Kidney glomerular epithelial cell (primary cell): ENCODE results near the gene ZNF286A.
"Not testable (repeated sequence)": the region's sequence is repeated elsewhere in the genome, so short reads cannot be mapped to it uniquely, and the experiment has no call there.

ENCODE experiments used
- DNase-seq: peaks from one replicate; lab custom pipeline; 2025; lab: John Stamatoyannopoulos, UW

The ZNF286A gene

DNA sequence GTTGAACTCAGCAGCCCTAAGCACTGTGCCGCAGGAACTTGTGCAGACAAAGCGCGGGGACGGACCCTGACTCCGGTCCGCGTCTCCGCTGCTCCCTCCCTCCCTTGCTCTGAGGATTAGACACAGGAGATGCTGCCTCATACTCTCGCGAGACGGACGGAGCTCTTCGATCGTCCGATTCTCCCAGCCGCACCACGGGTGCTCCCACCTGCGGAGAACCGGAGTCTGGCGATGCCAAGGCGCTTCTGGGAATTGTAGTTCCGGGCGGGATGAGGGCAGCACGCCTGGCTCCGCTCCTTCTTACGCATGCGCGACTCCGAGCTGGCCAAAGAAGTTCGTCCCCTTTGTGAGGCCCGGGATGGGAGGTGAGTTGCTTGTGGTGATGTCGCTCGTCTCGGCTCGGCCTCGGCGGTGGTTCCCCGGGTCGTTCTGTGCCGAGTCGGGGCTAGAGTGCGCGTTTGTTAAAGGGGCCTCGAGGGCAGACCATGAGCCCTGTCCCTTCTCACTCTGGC lies at the start of gene ZNF286A:
TSS of gene ZNF286A (plus strand) at position 340 of the 512 bp plus-strand sequence. CDS start 578 bp downstream, outside the sequence.
- DNase-seq = peak; percentile 97

DNA sequence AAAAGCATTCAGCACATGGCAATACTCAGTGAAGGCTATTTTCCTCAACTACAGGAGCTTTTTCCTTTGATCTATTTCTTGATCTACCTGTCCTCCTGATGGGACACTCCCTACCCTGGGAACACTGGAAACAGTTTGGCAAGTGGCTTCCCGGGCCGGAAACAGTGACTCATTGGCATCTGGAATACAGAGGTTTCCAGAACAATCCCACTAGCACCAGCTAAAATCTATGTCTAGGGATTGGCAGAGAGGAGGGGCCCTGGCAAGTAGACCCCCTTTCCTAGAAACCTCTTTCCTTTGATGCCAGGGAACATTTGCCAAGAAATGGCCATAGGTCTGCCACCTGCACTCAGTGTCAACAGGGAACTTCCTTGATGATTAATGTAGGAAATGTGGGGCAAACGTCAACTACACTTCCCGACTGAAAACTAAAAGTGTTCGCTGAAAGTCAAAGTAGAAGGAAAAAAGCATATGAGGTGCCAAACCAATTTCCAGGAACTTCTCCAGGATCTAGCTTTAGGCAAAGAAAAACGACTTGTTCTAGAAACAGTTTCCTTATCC lies 49.6 kb upstream of the ZNF286A start:
- no peak for DNase-seq

- no peak for DNase-seq
Observed at GRCh38 chr17:15650741-15651582, 48.6 kb upstream of the ZNF286A start.

DNA sequence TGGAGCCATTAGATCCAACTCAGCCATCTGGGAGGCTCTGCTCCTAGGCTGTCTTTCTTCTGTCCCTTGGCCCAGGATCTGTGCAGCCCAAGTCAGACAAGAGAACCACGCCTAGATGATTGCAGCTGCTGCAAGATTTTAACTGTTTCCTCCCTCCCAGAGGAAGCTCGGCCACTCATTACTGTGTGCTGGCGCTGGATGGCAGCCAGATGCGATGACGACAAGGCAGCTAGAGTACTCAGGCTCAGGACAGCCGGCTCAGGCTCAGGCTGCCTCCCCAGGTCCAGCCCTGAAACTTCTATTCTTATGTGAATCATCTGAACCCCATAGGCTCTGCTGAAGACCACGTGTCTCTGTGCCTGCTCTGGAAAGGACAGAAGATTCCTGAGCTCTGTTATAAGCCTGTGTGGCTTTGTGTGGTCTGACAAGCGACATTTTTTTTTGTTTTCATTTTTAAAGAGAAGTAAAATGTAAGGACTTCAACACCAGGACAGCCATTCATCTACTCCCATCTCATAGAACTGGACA lies 47.9 kb upstream of the ZNF286A start:
- peak; percentile 95 for DNase-seq

DNA sequence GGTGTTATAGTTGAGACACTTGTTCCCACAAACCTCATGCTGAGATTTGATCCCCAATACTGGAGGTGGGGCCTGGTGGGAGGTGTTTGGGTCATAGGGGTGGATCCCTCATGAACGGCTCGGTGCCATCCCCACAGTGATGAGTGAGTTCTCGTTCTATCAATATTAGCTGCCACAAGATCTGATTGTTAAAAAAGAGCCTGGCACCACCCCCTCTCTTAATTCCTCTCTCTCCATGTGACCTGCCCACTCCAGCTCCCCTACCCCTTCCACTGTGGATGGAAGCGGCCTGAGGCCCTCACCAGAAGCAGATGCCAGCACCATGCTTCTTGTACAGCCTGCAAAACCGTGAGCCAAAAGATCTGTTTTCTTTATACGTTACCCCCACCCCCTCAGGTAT lies 46.6 kb upstream of the ZNF286A start:
- DNase-seq = no peak

DNA sequence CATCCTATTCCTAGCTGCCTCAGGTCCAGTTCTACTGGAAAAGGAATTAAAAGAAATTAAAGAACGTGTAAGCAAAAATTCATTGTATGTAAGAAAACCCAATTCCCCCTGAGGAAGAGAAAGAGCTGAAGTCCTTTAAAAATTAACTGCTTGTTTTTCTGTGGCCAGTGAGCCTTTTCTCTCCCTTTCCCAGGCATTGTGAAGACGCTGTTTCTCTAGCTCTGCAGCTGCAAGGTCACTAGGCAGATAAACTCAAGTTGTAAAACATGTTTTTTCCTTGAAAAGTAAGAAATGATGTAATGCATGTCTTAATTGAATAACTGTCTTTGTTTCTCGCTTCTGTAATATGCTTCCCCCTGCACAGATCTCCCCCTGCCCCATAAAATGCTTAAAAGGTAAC lies 45.2 kb upstream of the ZNF286A start:
- peak; percentile 41 for DNase-seq

DNA sequence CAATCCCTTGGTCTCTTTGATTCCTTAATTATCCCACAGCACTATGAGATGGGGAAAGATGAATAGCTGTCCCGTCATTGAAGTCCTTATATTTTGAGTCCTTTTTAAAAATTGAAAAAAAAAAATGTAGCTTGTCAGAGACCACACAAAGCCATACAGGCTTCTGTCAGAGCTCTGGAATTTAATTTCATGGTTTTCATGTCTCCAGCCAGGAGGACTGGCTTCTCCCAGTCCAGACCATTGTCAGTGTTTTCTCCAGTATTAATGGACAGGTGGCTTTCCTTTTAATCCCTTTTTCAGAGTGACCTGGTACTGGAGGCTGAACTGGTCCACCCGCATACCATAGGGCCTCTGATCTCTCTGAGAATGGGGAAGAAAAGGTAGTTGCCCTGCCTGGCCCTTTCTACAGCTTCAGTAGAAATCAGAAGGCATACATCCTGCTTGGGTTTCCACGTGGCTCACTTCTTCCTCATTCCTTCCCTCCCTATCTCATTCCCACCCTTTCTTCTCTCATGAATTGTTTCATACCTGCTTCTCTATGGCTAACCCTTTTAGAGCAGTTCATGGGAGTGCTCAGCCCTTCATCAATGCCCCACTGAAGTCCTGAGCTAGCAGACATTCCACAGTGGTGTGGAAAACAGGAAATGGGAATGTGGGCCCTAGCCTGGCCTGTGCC lies 44.5 kb upstream of the ZNF286A start:
- DNase-seq = peak; percentile 65

- DNase-seq = peak; percentile 27
Observed at GRCh38 chr17:15657868-15658267, 41.7 kb upstream of the ZNF286A start.

- peak; percentile 28 for DNase-seq
Observed at GRCh38 chr17:15658296-15658695, 41.3 kb upstream of the ZNF286A start.

DNA sequence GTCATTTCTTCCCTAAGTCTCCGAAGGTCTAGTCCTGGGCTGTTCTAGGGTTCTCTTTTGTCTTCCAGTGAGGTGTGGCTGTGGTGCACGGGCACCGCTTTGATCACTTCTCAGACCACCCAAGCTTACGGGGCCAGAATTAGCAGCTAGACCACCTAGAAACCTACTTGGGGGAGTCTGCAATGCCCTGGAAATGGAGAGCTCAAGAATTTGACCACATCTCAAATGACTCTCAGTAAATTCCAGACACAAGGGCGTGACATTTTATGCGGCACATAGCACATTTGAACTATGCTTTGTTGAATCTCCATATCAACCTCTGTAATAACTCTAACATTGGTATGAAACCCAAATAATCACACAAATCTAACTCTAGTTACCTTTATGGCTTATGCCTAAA lies 40.3 kb upstream of the ZNF286A start:
- DNase-seq = no peak

- DNase-seq = peak; percentile 69
Observed at GRCh38 chr17:15659663-15660062, 39.9 kb upstream of the ZNF286A start.

DNA sequence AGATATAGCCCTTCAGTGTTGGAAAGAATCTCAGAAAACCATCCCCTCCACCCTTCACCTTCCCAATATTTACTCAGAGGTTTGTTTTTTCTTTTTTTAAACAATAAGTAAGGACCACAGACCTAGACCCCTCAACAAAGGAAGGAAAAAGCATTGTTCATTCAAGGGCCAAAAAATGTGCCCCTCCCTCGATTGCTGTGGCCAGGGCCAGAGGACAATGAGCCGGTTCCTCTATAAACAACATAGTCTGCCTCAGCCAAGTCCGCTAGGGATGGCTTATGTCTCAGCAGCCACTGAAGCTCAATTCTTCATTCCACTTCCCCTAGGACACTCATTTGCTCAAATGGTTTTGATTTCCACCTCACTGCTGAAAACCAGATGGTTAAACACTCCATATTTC lies 39.5 kb upstream of the ZNF286A start:
- DNase-seq = no peak

- no peak for DNase-seq
Observed at GRCh38 chr17:15662681-15663080, 36.9 kb upstream of the ZNF286A start.

- no peak for DNase-seq
Observed at GRCh38 chr17:15663176-15663575, 36.4 kb upstream of the ZNF286A start.

- DNase-seq = no peak
Observed at GRCh38 chr17:15663691-15664090, 35.9 kb upstream of the ZNF286A start.

GRCh38 chr17:15669526-15669925 lies 30.0 kb upstream of the ZNF286A start:
- not testable (repeated sequence) for DNase-seq

DNA sequence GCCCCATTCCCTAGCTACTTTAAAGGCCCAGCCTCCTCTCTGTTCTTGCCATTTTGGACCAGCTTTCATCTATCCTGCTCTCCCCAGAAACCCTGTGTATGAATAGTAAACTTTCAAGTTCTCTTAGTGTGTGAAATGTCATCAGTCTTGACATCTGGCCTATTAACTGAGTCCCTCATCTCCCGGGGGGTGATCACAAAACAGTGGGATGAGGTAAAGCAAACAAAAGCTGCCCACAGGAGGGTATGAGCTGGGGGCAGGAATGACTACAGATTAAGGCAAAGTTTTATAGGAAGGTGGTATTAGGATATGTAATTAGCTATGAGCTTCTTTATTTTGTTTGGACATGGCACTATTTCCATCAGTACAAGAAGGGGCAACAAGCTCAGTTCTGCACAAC lies 24.9 kb upstream of the ZNF286A start:
- DNase-seq = not testable (repeated sequence)

DNA sequence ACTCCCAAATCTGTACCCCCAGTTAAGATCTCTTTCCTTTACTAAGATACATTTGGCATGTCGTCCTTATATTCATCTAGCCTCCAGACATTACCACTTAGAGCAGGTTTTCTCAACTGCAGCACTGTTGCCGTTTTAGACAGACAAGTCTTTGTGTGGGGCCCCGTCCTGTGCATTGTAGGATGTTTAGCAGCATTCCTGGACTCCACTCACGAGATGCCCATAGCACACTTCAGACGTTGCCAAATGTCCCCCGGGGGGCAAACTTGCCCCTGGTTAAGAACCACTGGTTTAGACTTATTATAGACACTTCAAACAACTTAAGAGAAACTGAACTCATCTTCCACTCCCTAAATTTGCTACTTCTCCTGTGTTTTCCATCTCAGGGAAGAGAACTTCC lies 23.6 kb upstream of the ZNF286A start:
- not testable (repeated sequence) for DNase-seq

DNA sequence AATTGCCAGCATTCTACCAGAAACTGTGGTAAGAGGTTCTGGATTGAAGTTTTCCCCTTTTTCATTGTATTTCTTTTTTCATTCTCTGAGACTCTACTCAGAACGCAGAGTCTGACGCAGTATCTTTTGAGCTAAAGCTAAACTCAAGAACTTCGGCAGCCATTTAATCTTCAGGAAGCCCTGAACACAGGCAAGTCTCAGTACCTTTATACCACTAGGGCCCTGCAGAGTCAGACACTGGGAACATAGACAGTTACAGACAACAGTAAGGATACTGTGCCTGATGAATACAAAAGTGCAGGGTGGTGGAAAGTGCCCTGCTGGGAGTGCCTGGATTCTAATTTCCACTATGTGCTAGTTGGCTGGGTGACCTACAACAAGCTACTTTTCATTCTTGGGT lies 16.4 kb upstream of the ZNF286A start:
- DNase-seq = not testable (repeated sequence)

DNA sequence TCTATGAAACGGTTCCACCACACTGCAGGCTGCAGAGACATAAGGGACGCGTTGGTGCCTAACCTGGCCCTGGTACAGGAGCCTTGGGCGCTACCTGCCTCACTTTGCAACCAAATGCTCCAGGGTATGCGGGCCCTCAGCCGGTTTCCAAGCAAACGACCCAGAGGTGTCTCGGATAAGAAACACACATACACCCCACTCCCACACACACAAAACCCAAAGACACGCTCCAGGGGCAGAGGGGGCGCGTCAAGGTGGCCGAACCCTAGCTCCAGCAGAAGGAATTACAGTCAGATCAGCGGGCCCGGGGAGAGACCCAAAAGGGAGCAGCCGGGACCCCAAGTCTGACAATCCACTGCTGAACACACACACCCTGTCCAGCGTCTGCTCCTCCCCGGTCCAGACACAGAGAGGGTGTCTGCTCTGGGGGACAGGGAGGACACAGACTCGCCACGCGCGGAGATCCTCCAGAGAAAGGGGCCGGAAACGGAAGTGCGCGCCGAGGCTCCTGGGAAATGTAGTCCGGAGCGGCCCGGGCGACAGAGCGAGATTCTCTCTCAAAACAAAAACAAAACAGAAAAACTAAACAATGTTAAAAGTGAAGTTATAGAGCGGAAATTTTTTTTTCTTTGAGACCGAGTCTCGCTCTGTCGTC lies 15.6 kb upstream of the ZNF286A start, which contains the start of gene TRIM16:
TSS of gene TRIM16 (minus strand) at position 488 of the 655 bp plus-strand sequence. CDS start 32,702 bp downstream, outside the sequence.
- peak; percentile 24 for DNase-seq

- DNase-seq = not testable (repeated sequence)
Observed at GRCh38 chr17:15687494-15687893, 12.1 kb upstream of the ZNF286A start.

DNA sequence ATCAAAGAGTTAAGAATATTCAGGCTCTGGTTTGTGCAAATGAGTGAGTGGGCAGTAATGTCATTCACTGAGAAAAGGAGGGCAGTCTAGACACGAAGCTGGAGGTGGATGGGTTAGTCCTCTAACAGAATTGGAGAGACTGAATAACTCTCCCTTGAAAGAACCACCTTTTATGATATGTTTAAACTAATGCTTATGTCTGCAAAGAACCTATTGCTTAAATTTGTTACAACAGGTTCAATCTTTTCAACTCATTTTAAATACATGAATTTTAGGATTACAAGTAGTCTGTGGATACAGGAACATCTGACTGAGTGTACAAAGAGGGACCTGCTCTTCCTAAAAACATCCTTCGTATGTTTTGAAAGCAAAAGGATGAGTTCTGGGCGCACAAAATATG lies 585 bp upstream of the ZNF286A start:
- DNase-seq = not testable (repeated sequence)
